WI38 (cell line): ENCODE data around the gene FAM184A.
A peak's percentile ranks its signal among the peaks of the same experiment; 100 is the strongest.

Experiments used
- H3K4me3 ChIP-seq: 2 replicates; pipeline ENCODE4 v1.5.1; 2011; ENCODE audit warnings: low read depth, mild to moderate bottlenecking, control low read depth, low read length
- TF ChIP-seq, protein P1 (sequence below): IDR thresholded peaks from 2 replicates; pipeline ENCODE4 v1.5.1; 2012; ENCODE audit warnings: low read depth, mild to moderate bottlenecking, control low read depth, low read length

The FAM184A gene

DNA sequence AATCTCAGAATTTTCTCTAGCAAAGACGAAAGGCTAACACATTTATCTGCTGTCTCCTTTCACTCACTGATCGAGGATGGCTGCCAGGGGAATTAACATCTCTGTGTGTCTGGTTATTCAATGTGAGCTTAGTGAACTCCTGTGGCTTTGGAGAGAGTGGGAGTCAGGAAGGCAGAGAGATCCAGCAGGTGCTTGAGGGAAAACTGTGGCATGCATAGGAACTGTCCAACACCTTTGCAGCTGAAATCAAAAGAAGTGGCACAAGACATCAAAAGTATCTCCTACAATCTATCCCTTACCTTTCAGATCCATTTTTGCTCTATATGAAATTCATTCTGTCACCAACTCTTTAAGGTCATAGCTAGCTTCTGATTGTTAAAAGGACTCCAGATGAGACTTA is 11.8 kb upstream of the FAM184A start:
- TF ChIP-seq, protein P1, sequence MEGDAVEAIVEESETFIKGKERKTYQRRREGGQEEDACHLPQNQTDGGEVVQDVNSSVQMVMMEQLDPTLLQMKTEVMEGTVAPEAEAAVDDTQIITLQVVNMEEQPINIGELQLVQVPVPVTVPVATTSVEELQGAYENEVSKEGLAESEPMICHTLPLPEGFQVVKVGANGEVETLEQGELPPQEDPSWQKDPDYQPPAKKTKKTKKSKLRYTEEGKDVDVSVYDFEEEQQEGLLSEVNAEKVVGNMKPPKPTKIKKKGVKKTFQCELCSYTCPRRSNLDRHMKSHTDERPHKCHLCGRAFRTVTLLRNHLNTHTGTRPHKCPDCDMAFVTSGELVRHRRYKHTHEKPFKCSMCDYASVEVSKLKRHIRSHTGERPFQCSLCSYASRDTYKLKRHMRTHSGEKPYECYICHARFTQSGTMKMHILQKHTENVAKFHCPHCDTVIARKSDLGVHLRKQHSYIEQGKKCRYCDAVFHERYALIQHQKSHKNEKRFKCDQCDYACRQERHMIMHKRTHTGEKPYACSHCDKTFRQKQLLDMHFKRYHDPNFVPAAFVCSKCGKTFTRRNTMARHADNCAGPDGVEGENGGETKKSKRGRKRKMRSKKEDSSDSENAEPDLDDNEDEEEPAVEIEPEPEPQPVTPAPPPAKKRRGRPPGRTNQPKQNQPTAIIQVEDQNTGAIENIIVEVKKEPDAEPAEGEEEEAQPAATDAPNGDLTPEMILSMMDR: no peak
- H3K4me3 ChIP-seq: no peak overlapping the region

DNA sequence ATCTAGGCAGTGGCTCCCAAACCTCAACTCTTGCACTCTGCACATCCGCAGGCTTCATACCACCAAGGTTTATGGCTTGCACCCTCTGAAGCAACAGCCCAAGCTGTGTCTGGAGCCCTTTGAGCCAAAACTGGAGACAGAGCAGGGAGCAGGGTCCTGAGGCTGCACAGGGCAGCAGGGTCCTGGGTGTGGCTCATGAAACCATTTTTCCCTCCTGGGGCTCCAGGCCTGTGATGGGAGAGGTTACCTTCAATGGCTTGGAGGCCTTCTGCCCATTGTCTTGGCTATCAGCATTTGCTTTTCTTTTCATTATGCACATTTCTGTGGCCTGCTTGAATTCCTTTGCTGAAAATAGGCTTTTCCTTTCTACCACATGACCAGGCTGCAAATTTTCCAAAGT is 6.3 kb upstream of the FAM184A start:
- TF ChIP-seq, protein P1: no peak

GRCh38 chr6:119083007-119083406 is 4.5 kb upstream of the FAM184A start:
- TF ChIP-seq, protein P1: no peak

More for the DNA sequence above, 6.3 kb upstream of the FAM184A start:
- no peak overlapping the region for H3K4me3 ChIP-seq

GRCh38 chr6:119079283-119079809 is 882 bp upstream of the FAM184A start:
- H3K4me3 ChIP-seq: peak overlapping the region; percentile 53

More at GRCh38 chr6:119083007-119083406, 4.5 kb upstream of the FAM184A start:
- H3K4me3 ChIP-seq: no peak overlapping the region

GRCh38 chr6:119077643-119078375 is 655 bp downstream of the FAM184A start:
- peak overlapping the region; percentile 53 for H3K4me3 ChIP-seq

More at GRCh38 chr6:119079283-119079809, 882 bp upstream of the FAM184A start:
- TF ChIP-seq, protein P1: no peak

GRCh38 chr6:119077391-119077642 is 1.1 kb downstream of the FAM184A start:
- H3K4me3 ChIP-seq: no peak overlapping the region

More at GRCh38 chr6:119077643-119078375, 655 bp downstream of the FAM184A start:
- TF ChIP-seq, protein P1: no peak

More at GRCh38 chr6:119077391-119077642, 1.1 kb downstream of the FAM184A start:
- TF ChIP-seq, protein P1: no peak
